Astrocyte (in vitro differentiated cells and primary cell): Measurements from ENCODE around the gene OR4F6.
"Not testable (repeated sequence)": the region's sequence is repeated elsewhere in the genome, so short reads cannot be mapped to it uniquely, and the experiment has no call there.

Experiments used
- EZH2 ChIP-seq: IDR thresholded peaks from 2 replicates; pipeline ENCODE4 v1.6.1; 2012; ENCODE audit warnings: mild to moderate bottlenecking, low read length, inconsistent platforms; ENCODE audit not compliant: insufficient read depth
- TF ChIP-seq, protein P1 (sequence below): IDR thresholded peaks from 2 replicates; pipeline ENCODE4 v1.5.1; 2011; ENCODE audit warnings: low read depth, mild to moderate bottlenecking, inconsistent platforms, low read length, moderate library complexity; ENCODE audit not compliant: insufficient read depth

DNA sequence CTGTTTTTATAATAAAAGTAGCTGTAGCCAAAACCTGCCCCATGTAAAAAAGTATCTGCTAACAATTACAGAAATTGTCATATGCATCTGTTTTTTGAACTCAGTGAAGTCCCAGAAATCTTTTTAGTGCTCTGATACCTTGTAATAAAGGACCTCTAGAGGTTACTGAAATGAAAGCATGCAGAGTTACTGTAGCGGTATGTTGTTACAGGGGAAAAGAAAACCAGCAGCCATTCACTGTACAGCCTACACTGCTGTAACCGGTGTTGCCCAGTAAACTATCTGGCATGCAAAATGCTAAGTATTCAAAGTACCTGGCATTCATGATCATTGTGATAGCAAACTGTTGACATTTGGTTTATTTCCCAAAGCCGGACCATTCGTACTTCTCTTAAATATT is 12.6 kb upstream of the OR4F6 start:
- TF ChIP-seq, protein P1, sequence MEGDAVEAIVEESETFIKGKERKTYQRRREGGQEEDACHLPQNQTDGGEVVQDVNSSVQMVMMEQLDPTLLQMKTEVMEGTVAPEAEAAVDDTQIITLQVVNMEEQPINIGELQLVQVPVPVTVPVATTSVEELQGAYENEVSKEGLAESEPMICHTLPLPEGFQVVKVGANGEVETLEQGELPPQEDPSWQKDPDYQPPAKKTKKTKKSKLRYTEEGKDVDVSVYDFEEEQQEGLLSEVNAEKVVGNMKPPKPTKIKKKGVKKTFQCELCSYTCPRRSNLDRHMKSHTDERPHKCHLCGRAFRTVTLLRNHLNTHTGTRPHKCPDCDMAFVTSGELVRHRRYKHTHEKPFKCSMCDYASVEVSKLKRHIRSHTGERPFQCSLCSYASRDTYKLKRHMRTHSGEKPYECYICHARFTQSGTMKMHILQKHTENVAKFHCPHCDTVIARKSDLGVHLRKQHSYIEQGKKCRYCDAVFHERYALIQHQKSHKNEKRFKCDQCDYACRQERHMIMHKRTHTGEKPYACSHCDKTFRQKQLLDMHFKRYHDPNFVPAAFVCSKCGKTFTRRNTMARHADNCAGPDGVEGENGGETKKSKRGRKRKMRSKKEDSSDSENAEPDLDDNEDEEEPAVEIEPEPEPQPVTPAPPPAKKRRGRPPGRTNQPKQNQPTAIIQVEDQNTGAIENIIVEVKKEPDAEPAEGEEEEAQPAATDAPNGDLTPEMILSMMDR: not testable (repeated sequence)
- not testable (repeated sequence) for TF ChIP-seq EZH2
